Heart right ventricle (tissue), 16 donors: ENCODE data around the gene ID2. TPM values are rescaled to one million over a fixed set of nuclear protein-coding genes. Genes with fewer than 3 reads are reported as not detected.

ENCODE experiments used
- ATAC-seq, 8 donors: fragments of 200-7000 bp; cut with Tn5 transposase; one replicate each; pipeline ENCODE4 v1.9.1; 2020; ENCODE audit warnings: mild to moderate bottlenecking in 8 of 8, moderate library complexity in 8 of 8, moderate number of reproducible peaks in 1 of 8
- DNase-seq, 2 donors: peaks; one replicate each; pipeline ENCODE4 v3.0.0-alpha.2; 2020
- H3K27ac ChIP-seq, 10 donors: fragments of 200-600 bp; sonication (generic) in 2 of 10; one replicate each; pipeline versions ENCODE4 v1.5.0 to v1.8.0; 2020 to 2022; ENCODE audit warnings: mild to moderate bottlenecking in 3 of 10
- H3K27me3 ChIP-seq, 7 donors: fragments of 200-600 bp; one replicate each; pipeline ENCODE4 v1.8.0; 2021 to 2022; ENCODE audit warnings: mild to moderate bottlenecking in 2 of 7
- H3K36me3 ChIP-seq, 9 donors: fragments of 200-600 bp; sonication (generic) in 1 of 9; one replicate each; pipeline versions ENCODE4 v1.5.0 to v1.8.0; 2020 to 2022; ENCODE audit warnings: mild to moderate bottlenecking in 2 of 9
- H3K4me1 ChIP-seq, 9 donors: fragments of 200-600 bp; sonication (generic) in 1 of 9; one replicate each; pipeline versions ENCODE4 v1.5.0 to v1.8.0; 2020 to 2022; ENCODE audit warnings: mild to moderate bottlenecking in 4 of 9
- H3K4me3 ChIP-seq, 10 donors: fragments of 200-600 bp; sonication (generic) in 2 of 10; one replicate each; pipeline versions ENCODE4 v1.5.0 to v1.8.0; 2020 to 2022; ENCODE audit warnings: mild to moderate bottlenecking in 7 of 10, moderate library complexity in 2 of 10
- H3K9me3 ChIP-seq, 11 donors: fragments of 200-600 bp in 10 of 11; sonication (generic) in 2 of 11; one replicate each; pipeline versions ENCODE4 v1.5.0 to v1.8.0; 2013 to 2022; ENCODE audit warnings: mild to moderate bottlenecking in 2 of 11, control low read depth in 1 of 11, moderate library complexity in 1 of 11
- WGBS, 2 donors: extraction: QIAGEN DNeasy Blood & Tissue Kit; methylation state at CpG; one replicate each; pipeline ENCODE4 v1.1.7; 2013; ENCODE audit warnings: inconsistent platforms in 1 of 2; 5-methylcytosine and 5-hydroxymethylcytosine counted together
- intact Hi-C, 10 donors: fragments of 100-400 bp; cut with DNase I; formaldehyde crosslinking; loops; one replicate each; pipeline versions ENCODE4 v1.11.1 to v1.14.2; 2022
- polyA plus RNA-seq, 2 donors: library from polyadenylated mRNA; stranded (reverse); fragments of 200-250 nt; gene quantifications; one replicate each; pipeline ENCODE4 v1.2.3, GENCODE V29; 2013
- total RNA-seq, 10 donors: library from RNA; stranded (reverse); fragmentation: NEBNext Ultra II Directional in 3 of 10; extraction: Animal tissue kit (Norgen Biotek cat#: 25700) in 3 of 10; gene quantifications; one replicate each; pipeline versions ENCODE4 v1.2.1 to v1.2.4, GENCODE V29; 2021 to 2023
- TF ChIP-seq, protein P1 (sequence below), 9 donors: fragments of 200-600 bp; sonication (generic) in 2 of 9; IDR thresholded peaks; one replicate each; pipeline versions ENCODE4 v1.5.0 to v1.8.0; 2021 to 2022; ENCODE audit warnings: antibody characterized with exemption in 9 of 9, mild to moderate bottlenecking in 5 of 9, moderate library complexity in 1 of 9
- donor health status: Arrhythmogenic right ventricular cardiomyopathy.
- donor health status: ischemic (EF 13 %, LVEDD 7.1; RV severe dilation, severe dysfunction).
- donor health status: healthy with polysubstance abuse.
- donor health status: DM: no; HTN: yes; CAD: no.
- donor health status: DM: no; HTN: no; CAD: no.
- donor health status: ischemic (EF 25% LVEDD 6.9; RV normal size, moderate dysfunction).
- donor health status: ischemic (EF 25% LVEDD 5.7; RV mildly dilated, moderate dysfunction).
- donor health status: healthy.
- donor health status: DM: yes; HTN: yes; CAD: no.
- donor health status: Ischemic cardiomyopathy.
- donor health status: ischemic (EF 35%, LVEDD 5.7; RV mildly dilated, moderate dysfunction).
- donor health status: nonischemic (EF 11% LVEDD 7.7; RV severe dilation, severe dysfunction).
- donor health status: DM: yes; HTN: yes; CAD: no.
- donor health status: PGD.
- donor health status: ischemic (EF 29% LVEDD 5.4; RV normal size, mild dysfunction).
- donor health status: nonischemic (EF 23%, LVEDD 6.1; RV moderate dilation, normal function).

Gene ID2
- total and polyA plus RNA-seq, 12 donors, result 20.8 to 113 (median 28.5) TPM

- DNase-seq, result no peak
- WGBS, 2 donors, result 86 to 87% methylated on average over 12 of the region's 12 CpGs
- H3K9me3 ChIP-seq, result no peaks in the 10 kb centered on the region
- H3K36me3 ChIP-seq, result no peaks in the 10 kb centered on the region
- peak in 2 of 8 donors; percentile 38 to 46 for ATAC-seq
- TF ChIP-seq, protein P1, sequence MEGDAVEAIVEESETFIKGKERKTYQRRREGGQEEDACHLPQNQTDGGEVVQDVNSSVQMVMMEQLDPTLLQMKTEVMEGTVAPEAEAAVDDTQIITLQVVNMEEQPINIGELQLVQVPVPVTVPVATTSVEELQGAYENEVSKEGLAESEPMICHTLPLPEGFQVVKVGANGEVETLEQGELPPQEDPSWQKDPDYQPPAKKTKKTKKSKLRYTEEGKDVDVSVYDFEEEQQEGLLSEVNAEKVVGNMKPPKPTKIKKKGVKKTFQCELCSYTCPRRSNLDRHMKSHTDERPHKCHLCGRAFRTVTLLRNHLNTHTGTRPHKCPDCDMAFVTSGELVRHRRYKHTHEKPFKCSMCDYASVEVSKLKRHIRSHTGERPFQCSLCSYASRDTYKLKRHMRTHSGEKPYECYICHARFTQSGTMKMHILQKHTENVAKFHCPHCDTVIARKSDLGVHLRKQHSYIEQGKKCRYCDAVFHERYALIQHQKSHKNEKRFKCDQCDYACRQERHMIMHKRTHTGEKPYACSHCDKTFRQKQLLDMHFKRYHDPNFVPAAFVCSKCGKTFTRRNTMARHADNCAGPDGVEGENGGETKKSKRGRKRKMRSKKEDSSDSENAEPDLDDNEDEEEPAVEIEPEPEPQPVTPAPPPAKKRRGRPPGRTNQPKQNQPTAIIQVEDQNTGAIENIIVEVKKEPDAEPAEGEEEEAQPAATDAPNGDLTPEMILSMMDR (IDR thresholded peaks at IDR 0.05), result no peak
- no peaks in the 10 kb centered on the region for H3K27me3 ChIP-seq
- H3K27ac ChIP-seq, result no peak overlapping the region
- H3K4me1 ChIP-seq, result peaks cover 0 to 13% (median 0%) of the 10 kb centered on the region in 9 donors
- no peak overlapping the region for H3K4me3 ChIP-seq
- intact Hi-C loops, result no loop called here
Observed at GRCh38 chr2:8642366-8643068, 39.3 kb upstream of the ID2 start.

DNA sequence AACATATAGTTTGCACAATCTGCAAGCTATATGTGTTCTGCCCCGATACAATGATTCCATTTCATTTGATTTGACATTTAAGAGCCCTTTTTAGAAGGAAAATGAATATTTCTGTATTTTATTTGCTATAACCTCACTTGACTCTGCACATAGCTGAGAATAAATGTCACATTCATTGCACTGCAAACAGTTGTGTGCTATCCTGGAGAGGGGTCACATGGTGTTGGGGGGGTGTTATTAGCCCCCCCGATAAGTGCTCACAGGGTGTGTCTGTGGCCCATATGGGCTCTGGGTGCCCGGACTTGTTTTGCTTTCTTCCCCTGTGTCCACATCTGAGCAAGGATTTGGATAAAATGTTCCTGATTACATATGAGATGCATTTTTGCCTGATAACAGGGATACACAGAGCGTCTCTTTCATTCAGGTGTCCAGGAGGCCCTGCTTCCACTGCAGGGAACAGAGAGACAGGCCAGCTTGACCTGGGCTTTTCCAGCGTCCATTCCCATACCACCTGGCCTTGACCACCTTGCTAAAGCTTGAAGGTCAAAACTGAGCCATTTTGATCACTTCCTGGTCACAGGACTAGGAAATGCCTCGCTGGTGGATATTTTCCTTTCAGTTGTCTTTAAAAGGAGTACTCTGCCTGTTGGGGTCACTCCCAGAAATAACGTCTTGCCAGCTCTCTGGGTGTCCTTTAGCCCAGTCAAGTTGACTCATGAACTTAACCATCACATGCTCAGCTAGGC, 38.4 kb upstream of the ID2 start:
- Histone ChIP-seq H3K4me1 (peaks cover 0 to 13% (median 0%) of the 10 kb centered on the region in 9 donors), H3K4me3 (no peak overlapping the region), H3K27me3 (no peaks in the 10 kb centered on the region), H3K9me3 (no peaks in the 10 kb centered on the region), H3K27ac (no peak overlapping the region), H3K36me3 (no peaks in the 10 kb centered on the region)
- 83 to 86% methylated on average over 7 of the region's 7 CpGs for whole genome bisulfite sequencing, 2 donors
- DNase-seq (no peak), ATAC-seq (peak in 1 of 8 donors; percentile 33)
- intact Hi-C loops, result no loop called here
- TF ChIP-seq, protein P1 (IDR thresholded peaks at IDR 0.05), result no peak

DNA sequence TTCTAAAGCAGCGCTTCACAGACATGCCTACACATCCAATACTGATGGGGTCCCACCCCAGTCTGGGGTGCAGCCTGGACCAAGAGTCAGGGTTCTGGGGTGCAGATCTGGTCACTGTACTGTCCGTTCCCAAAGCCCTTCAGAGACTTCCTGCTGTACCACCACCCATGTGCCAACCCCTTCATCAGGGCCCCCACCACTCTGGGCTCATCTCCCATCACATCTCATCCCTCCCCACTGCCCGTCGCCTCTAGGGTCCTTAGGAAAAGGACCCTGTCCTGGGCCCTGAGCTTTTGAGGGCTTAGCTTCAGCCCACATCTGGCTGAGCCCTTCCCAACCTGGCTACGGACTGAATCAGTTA, 37.9 kb upstream of the ID2 start:
- H3K27me3 ChIP-seq, result no peaks in the 10 kb centered on the region
- DNase-seq (no peak), ATAC-seq (no peak)
- no peak overlapping the region for H3K27ac ChIP-seq
- TF ChIP-seq, protein P1 (IDR thresholded peaks at IDR 0.05), result no peak
- peaks cover 0 to 13% (median 0%) of the 10 kb centered on the region in 9 donors for H3K4me1 ChIP-seq
- intact Hi-C loops, result no loop called here
- WGBS, 2 donors, result 96 to 99% methylated on average over 5 of the region's 5 CpGs
- H3K9me3 ChIP-seq, result no peaks in the 10 kb centered on the region
- H3K4me3 ChIP-seq, result no peak overlapping the region
- no peaks in the 10 kb centered on the region for H3K36me3 ChIP-seq

GRCh38 chr2:8644605-8645175, 37.2 kb upstream of the ID2 start:
- no peak overlapping the region for H3K27ac ChIP-seq
- ATAC-seq (peak in 6 of 8 donors; percentile 46 to 84 (median 56)), DNase-seq (peak; percentile 21 to 55)
- no peaks in the 10 kb centered on the region for H3K36me3 ChIP-seq
- peaks cover 0 to 13% (median 0%) of the 10 kb centered on the region in 9 donors for H3K4me1 ChIP-seq
- no peaks in the 10 kb centered on the region for H3K27me3 ChIP-seq
- no peaks in the 10 kb centered on the region for H3K9me3 ChIP-seq
- H3K4me3 ChIP-seq, result no peak overlapping the region
- TF ChIP-seq, protein P1 (IDR thresholded peaks at IDR 0.05), result peak in 8 of 9 donors; percentile 24 to 67 (median 42)
- intact Hi-C loops, result no loop called here
- 76 to 94% methylated on average over 19 of the region's 19 CpGs for WGBS, 2 donors
